H9 (cell line): Measurements from ENCODE around the gene AGBL4. TPM values are rescaled to one million over a fixed set of nuclear protein-coding genes. Genes with fewer than 3 reads are reported as not detected.

Experiments
- DNase-seq: peaks from one replicate; pipeline ENCODE4 v3.0.0-alpha.2; 2017
- H2AFZ ChIP-seq: one replicate; pipeline ENCODE4 v1.6.1; 2013; ENCODE audit warnings: mild to moderate bottlenecking, low read length, control low read depth, moderate library complexity
- H2AK5ac ChIP-seq: 2 replicates; pipeline ENCODE4 v1.6.1; 2013; ENCODE audit warnings: low read length, control low read depth, mixed read lengths; ENCODE audit not compliant: insufficient read length
- H2BK120ac ChIP-seq: one replicate; pipeline ENCODE4 v1.6.1; 2013; ENCODE audit warnings: low read depth, mild to moderate bottlenecking, low read length, control low read depth, inconsistent platforms; ENCODE audit not compliant: poor library complexity, severe bottlenecking
- H2BK12ac ChIP-seq: 2 replicates; pipeline ENCODE4 v1.6.1; 2013; ENCODE audit warnings: low read length, control low read depth, mixed read lengths, low read depth; ENCODE audit not compliant: insufficient read length
- H2BK15ac ChIP-seq: 2 replicates; pipeline ENCODE4 v1.6.1; 2013; ENCODE audit warnings: low read depth, low read length, control low read depth
- H2BK20ac ChIP-seq: one replicate; pipeline ENCODE4 v1.6.1; 2013; ENCODE audit warnings: low read depth, mild to moderate bottlenecking, low read length, control low read depth, inconsistent platforms; ENCODE audit not compliant: poor library complexity, severe bottlenecking
- H2BK5ac ChIP-seq: 2 replicates; pipeline ENCODE4 v1.6.1; 2013; ENCODE audit warnings: low read length, control low read depth, mixed read lengths; ENCODE audit not compliant: insufficient read length
- H3K14ac ChIP-seq: 2 replicates; pipeline ENCODE4 v1.6.1; 2013; ENCODE audit warnings: low read length, control low read depth; ENCODE audit not compliant: insufficient read depth
- H3K18ac ChIP-seq: 2 replicates; pipeline ENCODE4 v1.6.1; 2013; ENCODE audit warnings: low read depth, mild to moderate bottlenecking, mixed read lengths, low read length, control low read depth; ENCODE audit not compliant: insufficient read length
- H3K23ac ChIP-seq: 2 replicates; pipeline ENCODE4 v1.6.1; 2013; ENCODE audit warnings: low read length, control low read depth, mixed read lengths, low read depth; ENCODE audit not compliant: insufficient read length
- H3K23me2 ChIP-seq: 2 replicates; pipeline ENCODE4 v1.6.1; 2013; ENCODE audit warnings: low read depth, mild to moderate bottlenecking, mixed read lengths, low read length, control low read depth; ENCODE audit not compliant: insufficient read length, poor library complexity, severe bottlenecking
- H3K27ac ChIP-seq: 2 replicates; pipeline ENCODE4 v1.5.1; 2013; ENCODE audit warnings: low read length, control low read depth, mixed read lengths, low read depth; ENCODE audit not compliant: insufficient read length
- H3K27me3 ChIP-seq: 2 replicates; pipeline ENCODE4 v1.6.1; 2013; ENCODE audit warnings: low read length, control low read depth, inconsistent platforms; ENCODE audit not compliant: insufficient read depth
- H3K4ac ChIP-seq: 2 replicates; pipeline ENCODE4 v1.6.1; 2013; ENCODE audit warnings: low read depth, mild to moderate bottlenecking, control low read depth, inconsistent platforms, low read length, moderate library complexity
- H3K4me1 ChIP-seq: 2 replicates; pipeline ENCODE4 v1.6.1; 2013; ENCODE audit warnings: low read length, control low read depth, inconsistent platforms; ENCODE audit not compliant: insufficient read depth
- H3K4me2 ChIP-seq: 2 replicates; pipeline ENCODE4 v1.6.1; 2013; ENCODE audit warnings: low read length, control low read depth, mixed read lengths; ENCODE audit not compliant: insufficient read length, insufficient read depth
- H3K56ac ChIP-seq: 2 replicates; pipeline ENCODE4 v1.6.1; 2013; ENCODE audit warnings: low read depth, mild to moderate bottlenecking, mixed read lengths, low read length, control low read depth; ENCODE audit not compliant: insufficient read length
- H3K79me1 ChIP-seq: 2 replicates; pipeline ENCODE4 v1.6.1; 2013; ENCODE audit warnings: low read depth, mild to moderate bottlenecking, moderate library complexity, low read length, control low read depth, inconsistent platforms; ENCODE audit not compliant: insufficient read depth, poor library complexity, severe bottlenecking
- H3K79me2 ChIP-seq: 2 replicates; pipeline ENCODE4 v1.6.1; 2013; ENCODE audit warnings: low read length, control low read depth, inconsistent platforms; ENCODE audit not compliant: insufficient read depth
- H3K9ac ChIP-seq: 2 replicates; pipeline ENCODE4 v1.6.1; 2013; ENCODE audit warnings: low read length, control low read depth, mixed read lengths; ENCODE audit not compliant: insufficient read length; ENCODE audit errors: extremely low read depth
- H3K9me3 ChIP-seq: one replicate; pipeline ENCODE4 v1.6.1; 2013; ENCODE audit warnings: low read depth, low read length, inconsistent platforms; ENCODE audit not compliant: control insufficient read depth
- H3T11ph ChIP-seq: one replicate; pipeline ENCODE4 v1.6.1; 2013; ENCODE audit warnings: mild to moderate bottlenecking, low read length, control low read depth, inconsistent platforms
- H4K20me1 ChIP-seq: one replicate; pipeline ENCODE4 v1.6.1; 2013; ENCODE audit not compliant: control insufficient read depth, insufficient read length, insufficient read depth
- H4K5ac ChIP-seq: 2 replicates; pipeline ENCODE4 v1.6.1; 2013; ENCODE audit warnings: low read depth, mild to moderate bottlenecking, mixed read lengths, low read length, control low read depth; ENCODE audit not compliant: insufficient read length
- H4K8ac ChIP-seq: replicated peaks from 2 replicates; pipeline ENCODE4 v1.6.1; 2013; ENCODE audit warnings: low read length, control low read depth, mixed read lengths, low read depth; ENCODE audit not compliant: insufficient read length
- H4K91ac ChIP-seq: 2 replicates; pipeline ENCODE4 v1.6.1; 2013; ENCODE audit warnings: low read depth, mild to moderate bottlenecking, moderate library complexity, mixed read lengths, low read length, control low read depth; ENCODE audit not compliant: insufficient read length
- H3K27ac Mint-ChIP-seq, 3 experiments: 2 replicates in 2 of 3; 3 replicates in 1 of 3; pipeline ENCODE4 v1.8.0; 2020 to 2021; ENCODE audit warnings: mixed read lengths in 3 of 3, mild to moderate bottlenecking in 1 of 3, moderate library complexity in 1 of 3
- H3K27me3 Mint-ChIP-seq: 2 replicates; pipeline ENCODE4 v1.8.0; 2021; ENCODE audit warnings: low read depth, mild to moderate bottlenecking, moderate library complexity, mixed read lengths
- H3K36me3 Mint-ChIP-seq, 3 experiments: 2 replicates in 2 of 3; 3 replicates in 1 of 3; pipeline ENCODE4 v1.8.0; 2020 to 2021; ENCODE audit warnings: low read depth in 3 of 3, mixed read lengths in 3 of 3; ENCODE audit not compliant: insufficient read depth in 1 of 3
- H3K4me1 Mint-ChIP-seq, 2 experiments: 2 replicates each; pipeline ENCODE4 v1.8.0; 2020; ENCODE audit warnings: mixed read lengths in 2 of 2
- H3K4me3 Mint-ChIP-seq, 2 experiments: 2 replicates in 1 of 2; 3 replicates in 1 of 2; pipeline ENCODE4 v1.8.0; 2020 to 2021; ENCODE audit warnings: mild to moderate bottlenecking in 2 of 2, mixed read lengths in 2 of 2, moderate library complexity in 1 of 2
- H3K9me3 Mint-ChIP-seq, 2 experiments: 2 replicates in 1 of 2; 3 replicates in 1 of 2; pipeline ENCODE4 v1.8.0; 2020; ENCODE audit warnings: mild to moderate bottlenecking in 2 of 2, mixed read lengths in 2 of 2, moderate library complexity in 1 of 2
- CTCF ChIP-seq: fragments of 200-600 bp; sonication (generic); conservative IDR thresholded peaks from 3 replicates; pipeline ENCODE4 v1.8.0; 2021; ENCODE audit warnings: antibody characterized with exemption, mild to moderate bottlenecking
- WGBS: extraction: QIAGEN DNeasy Blood & Tissue Kit; methylation state at CpG from one replicate; pipeline ENCODE4 v1.1.7; 2013; ENCODE audit warnings: missing lambda C conversion rate, low lambda C conversion rate, mixed read lengths; ENCODE audit not compliant: insufficient read length; ENCODE audit errors: extremely low coverage; 5-methylcytosine and 5-hydroxymethylcytosine counted together
- total RNA-seq: library from RNA; stranded (reverse); gene quantifications from 2 replicates; pipeline ENCODE4 v1.2.1, GENCODE V29; 2021

Gene AGBL4
- total RNA-seq, 1 experiment from 2014 or later = not detected

GRCh38 chr1:48771561-48771960 lies 1252.2 kb downstream of the AGBL4 start:
- no peak for TF ChIP-seq CTCF
- Histone ChIP-seq H2BK5ac (no peak overlapping the region), H3K4me2 (no peak overlapping the region), H2BK20ac (no peak overlapping the region), H3K23me2 (peaks cover 5% of the 10 kb centered on the region), H3K4me1 (no peaks in the 10 kb centered on the region), H3K4ac (no peak overlapping the region), H3K27me3 (no peaks in the 10 kb centered on the region), H2BK15ac (no peak overlapping the region), H3K18ac (no peak overlapping the region), H3K14ac (no peak overlapping the region), H2BK120ac (no peak overlapping the region), H3K23ac (no peak overlapping the region), H3K9ac (no peak overlapping the region), H3K27ac (no peak overlapping the region), H4K91ac (no peak overlapping the region), H4K20me1 (no peaks in the 10 kb centered on the region), H2BK12ac (no peak overlapping the region), H3K56ac (no peak overlapping the region), H3K79me2 (no peaks in the 10 kb centered on the region; the same call in 1 of the 2 replicates), H4K8ac (no peak overlapping the region), H4K5ac (no peak overlapping the region), H2AK5ac (no peak overlapping the region), H3K79me1 (peaks cover 5% of the 10 kb centered on the region), H3T11ph (no peak overlapping the region), H3K9me3 (no peaks in the 10 kb centered on the region), H2AFZ (no peak overlapping the region)
- Mint-ChIP-seq H3K27ac (no peak overlapping the region), H3K36me3 (peaks cover 0 to 25% (median 12%) of the 10 kb centered on the region in 3 experiments; a peak in 5 of 7 replicates), H3K27me3 (no peaks in the 10 kb centered on the region; the same call in 1 of the 2 replicates), H3K4me1 (peaks cover 5 to 10% of the 10 kb centered on the region in 2 experiments), H3K4me3 (no peak overlapping the region), H3K9me3 (no peaks in the 10 kb centered on the region)
- no peak for DNase-seq
- WGBS = no CpG with 5 or more reads among the region's 2 CpGs
